H1 (cell line): ENCODE measurements around the gene SERINC5. TPM values are rescaled to one million over a fixed set of nuclear protein-coding genes. Genes with fewer than 3 reads are reported as not detected.

Source experiments
- polyA plus RNA-seq, 7 experiments: library from polyadenylated mRNA; depleted of rRNA in 3 of 7; stranded (reverse) in 5 of 7; unstranded in 2 of 7; fragments of >200 nt in 5 of 7; fragments of 200-250 nt in 2 of 7; gene quantifications; 1 replicate in 5 of 7; 2 replicates in 1 of 7; 4 replicates in 1 of 7; pipeline versions ENCODE4 v1.2.1 to v1.2.3, GENCODE V29; 2011 to 2013; ENCODE audit warnings: missing spikeins in 2 of 7, mixed read lengths in 2 of 7
- total RNA-seq: library from RNA; stranded (reverse); fragmentation: NEBNext Ultra II Directional; extraction: Animal tissue kit (Norgen Biotek cat#: 25700); gene quantifications from 2 replicates; pipeline ENCODE4 v1.2.1, GENCODE V29; 2021
- TF ChIP-seq, protein P1 (sequence below): fragments of 300-600 bp; sonication (generic); IDR thresholded peaks from 2 replicates; pipeline ENCODE4 v1.7.1; 2012; ENCODE audit warnings: low read length, moderate library complexity, mild to moderate bottlenecking, inconsistent platforms; ENCODE audit not compliant: insufficient replicate concordance

SERINC5 gene
- total and polyA plus RNA-seq, 2 of the 8 experiments (the other 6 are each of a cell fraction or from before 2014, with no cell fraction given), result 32.2 to 149 TPM

- TF ChIP-seq, protein P1, sequence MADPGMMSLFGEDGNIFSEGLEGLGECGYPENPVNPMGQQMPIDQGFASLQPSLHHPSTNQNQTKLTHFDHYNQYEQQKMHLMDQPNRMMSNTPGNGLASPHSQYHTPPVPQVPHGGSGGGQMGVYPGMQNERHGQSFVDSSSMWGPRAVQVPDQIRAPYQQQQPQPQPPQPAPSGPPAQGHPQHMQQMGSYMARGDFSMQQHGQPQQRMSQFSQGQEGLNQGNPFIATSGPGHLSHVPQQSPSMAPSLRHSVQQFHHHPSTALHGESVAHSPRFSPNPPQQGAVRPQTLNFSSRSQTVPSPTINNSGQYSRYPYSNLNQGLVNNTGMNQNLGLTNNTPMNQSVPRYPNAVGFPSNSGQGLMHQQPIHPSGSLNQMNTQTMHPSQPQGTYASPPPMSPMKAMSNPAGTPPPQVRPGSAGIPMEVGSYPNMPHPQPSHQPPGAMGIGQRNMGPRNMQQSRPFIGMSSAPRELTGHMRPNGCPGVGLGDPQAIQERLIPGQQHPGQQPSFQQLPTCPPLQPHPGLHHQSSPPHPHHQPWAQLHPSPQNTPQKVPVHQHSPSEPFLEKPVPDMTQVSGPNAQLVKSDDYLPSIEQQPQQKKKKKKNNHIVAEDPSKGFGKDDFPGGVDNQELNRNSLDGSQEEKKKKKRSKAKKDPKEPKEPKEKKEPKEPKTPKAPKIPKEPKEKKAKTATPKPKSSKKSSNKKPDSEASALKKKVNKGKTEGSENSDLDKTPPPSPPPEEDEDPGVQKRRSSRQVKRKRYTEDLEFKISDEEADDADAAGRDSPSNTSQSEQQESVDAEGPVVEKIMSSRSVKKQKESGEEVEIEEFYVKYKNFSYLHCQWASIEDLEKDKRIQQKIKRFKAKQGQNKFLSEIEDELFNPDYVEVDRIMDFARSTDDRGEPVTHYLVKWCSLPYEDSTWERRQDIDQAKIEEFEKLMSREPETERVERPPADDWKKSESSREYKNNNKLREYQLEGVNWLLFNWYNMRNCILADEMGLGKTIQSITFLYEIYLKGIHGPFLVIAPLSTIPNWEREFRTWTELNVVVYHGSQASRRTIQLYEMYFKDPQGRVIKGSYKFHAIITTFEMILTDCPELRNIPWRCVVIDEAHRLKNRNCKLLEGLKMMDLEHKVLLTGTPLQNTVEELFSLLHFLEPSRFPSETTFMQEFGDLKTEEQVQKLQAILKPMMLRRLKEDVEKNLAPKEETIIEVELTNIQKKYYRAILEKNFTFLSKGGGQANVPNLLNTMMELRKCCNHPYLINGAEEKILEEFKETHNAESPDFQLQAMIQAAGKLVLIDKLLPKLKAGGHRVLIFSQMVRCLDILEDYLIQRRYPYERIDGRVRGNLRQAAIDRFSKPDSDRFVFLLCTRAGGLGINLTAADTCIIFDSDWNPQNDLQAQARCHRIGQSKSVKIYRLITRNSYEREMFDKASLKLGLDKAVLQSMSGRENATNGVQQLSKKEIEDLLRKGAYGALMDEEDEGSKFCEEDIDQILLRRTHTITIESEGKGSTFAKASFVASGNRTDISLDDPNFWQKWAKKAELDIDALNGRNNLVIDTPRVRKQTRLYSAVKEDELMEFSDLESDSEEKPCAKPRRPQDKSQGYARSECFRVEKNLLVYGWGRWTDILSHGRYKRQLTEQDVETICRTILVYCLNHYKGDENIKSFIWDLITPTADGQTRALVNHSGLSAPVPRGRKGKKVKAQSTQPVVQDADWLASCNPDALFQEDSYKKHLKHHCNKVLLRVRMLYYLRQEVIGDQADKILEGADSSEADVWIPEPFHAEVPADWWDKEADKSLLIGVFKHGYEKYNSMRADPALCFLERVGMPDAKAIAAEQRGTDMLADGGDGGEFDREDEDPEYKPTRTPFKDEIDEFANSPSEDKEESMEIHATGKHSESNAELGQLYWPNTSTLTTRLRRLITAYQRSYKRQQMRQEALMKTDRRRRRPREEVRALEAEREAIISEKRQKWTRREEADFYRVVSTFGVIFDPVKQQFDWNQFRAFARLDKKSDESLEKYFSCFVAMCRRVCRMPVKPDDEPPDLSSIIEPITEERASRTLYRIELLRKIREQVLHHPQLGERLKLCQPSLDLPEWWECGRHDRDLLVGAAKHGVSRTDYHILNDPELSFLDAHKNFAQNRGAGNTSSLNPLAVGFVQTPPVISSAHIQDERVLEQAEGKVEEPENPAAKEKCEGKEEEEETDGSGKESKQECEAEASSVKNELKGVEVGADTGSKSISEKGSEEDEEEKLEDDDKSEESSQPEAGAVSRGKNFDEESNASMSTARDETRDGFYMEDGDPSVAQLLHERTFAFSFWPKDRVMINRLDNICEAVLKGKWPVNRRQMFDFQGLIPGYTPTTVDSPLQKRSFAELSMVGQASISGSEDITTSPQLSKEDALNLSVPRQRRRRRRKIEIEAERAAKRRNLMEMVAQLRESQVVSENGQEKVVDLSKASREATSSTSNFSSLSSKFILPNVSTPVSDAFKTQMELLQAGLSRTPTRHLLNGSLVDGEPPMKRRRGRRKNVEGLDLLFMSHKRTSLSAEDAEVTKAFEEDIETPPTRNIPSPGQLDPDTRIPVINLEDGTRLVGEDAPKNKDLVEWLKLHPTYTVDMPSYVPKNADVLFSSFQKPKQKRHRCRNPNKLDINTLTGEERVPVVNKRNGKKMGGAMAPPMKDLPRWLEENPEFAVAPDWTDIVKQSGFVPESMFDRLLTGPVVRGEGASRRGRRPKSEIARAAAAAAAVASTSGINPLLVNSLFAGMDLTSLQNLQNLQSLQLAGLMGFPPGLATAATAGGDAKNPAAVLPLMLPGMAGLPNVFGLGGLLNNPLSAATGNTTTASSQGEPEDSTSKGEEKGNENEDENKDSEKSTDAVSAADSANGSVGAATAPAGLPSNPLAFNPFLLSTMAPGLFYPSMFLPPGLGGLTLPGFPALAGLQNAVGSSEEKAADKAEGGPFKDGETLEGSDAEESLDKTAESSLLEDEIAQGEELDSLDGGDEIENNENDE, result no peak
- TF ChIP-seq, all 59 proteins: peak for 0
Observed at GRCh38 chr5:80237243-80237642, 18.6 kb downstream of the SERINC5 start (continued).
